Liver (tissue), 3 donors: Measurements from ENCODE around the gene CAMK1D.

ENCODE experiments used
- ATF3 ChIP-seq: IDR thresholded peaks from 2 replicates; pipeline ENCODE4 v1.6.1; 2016; ENCODE audit warnings: antibody characterized with exemption
- CTCF ChIP-seq: fragments of 150-350 bp; IDR thresholded peaks from 2 replicates; pipeline ENCODE4 v1.5.1; 2017; ENCODE audit warnings: improper control_type of control experiment, low read depth, low read length; ENCODE audit not compliant: missing input control
- GABPA ChIP-seq, 2 donors: IDR thresholded peaks in 1 of 2; conservative IDR thresholded peaks in 1 of 2; 2 replicates each; pipeline ENCODE4 v1.6.1; 2016; ENCODE audit warnings: antibody characterized with exemption in 2 of 2, mild to moderate bottlenecking in 1 of 2, moderate library complexity in 1 of 2
- JUND ChIP-seq, 2 donors: IDR thresholded peaks; 2 replicates each; pipeline ENCODE4 v1.6.1; 2016; ENCODE audit warnings: antibody characterized with exemption in 2 of 2
- MAX ChIP-seq: IDR thresholded peaks from 2 replicates; pipeline ENCODE4 v1.6.1; 2016; ENCODE audit warnings: antibody characterized with exemption
- NR2F2 ChIP-seq: IDR thresholded peaks from 2 replicates; pipeline ENCODE4 v1.6.1; 2016; ENCODE audit warnings: antibody characterized with exemption
- REST ChIP-seq: IDR thresholded peaks from 2 replicates; pipeline ENCODE4 v1.6.1; 2016; ENCODE audit warnings: antibody characterized with exemption, mild to moderate bottlenecking
- RXRA ChIP-seq, 2 donors: IDR thresholded peaks; 2 replicates each; pipeline ENCODE4 v1.6.1; 2017 to 2018; ENCODE audit warnings: antibody characterized with exemption in 2 of 2, mild to moderate bottlenecking in 1 of 2
- SP1 ChIP-seq: IDR thresholded peaks from 2 replicates; pipeline ENCODE4 v1.6.1; 2018; ENCODE audit warnings: antibody characterized with exemption, mild to moderate bottlenecking
- YY1 ChIP-seq: IDR thresholded peaks from 2 replicates; pipeline ENCODE4 v1.6.1; 2016; ENCODE audit warnings: antibody characterized with exemption, mild to moderate bottlenecking
- ZBTB33 ChIP-seq: IDR thresholded peaks from 2 replicates; pipeline ENCODE4 v1.6.1; 2016; ENCODE audit warnings: antibody characterized with exemption
- donor health status: healthy.
- donor health status: healthy.

- TF ChIP-seq CTCF (no peak), JUND (IDR thresholded peaks at IDR 0.05) (no peak), ATF3 (no peak), YY1 (no peak), REST (no peak), RXRA (IDR thresholded peaks at IDR 0.05) (no peak), MAX (no peak), ZBTB33 (no peak), GABPA (IDR thresholded peaks at IDR 0.05 in 1 of 2, conservative IDR thresholded peaks at IDR 0.05 in 1 of 2) (no peak), SP1 (no peak), NR2F2 (no peak)
Measured at GRCh38 chr10:12777840-12778585, 428.7 kb downstream of the CAMK1D start.
